Tibial nerve (tissue), 4 donors: Measurements from ENCODE around the gene TBC1D22B.

Experiments used
- EP300 ChIP-seq, 2 donors: sonication (generic); formaldehyde crosslinking; IDR thresholded peaks; one replicate each; pipeline ENCODE4 v1.6.1; 2017; ENCODE audit warnings: antibody characterized with exemption in 2 of 2, mild to moderate bottlenecking in 1 of 2
- POLR2A ChIP-seq, 2 donors: fragments of 450-650 bp; IDR thresholded peaks; one replicate each; pipeline ENCODE4 v1.6.1; 2017; ENCODE audit warnings: antibody characterized with exemption in 2 of 2, mild to moderate bottlenecking in 2 of 2, moderate library complexity in 2 of 2
- TF ChIP-seq, protein P1 (sequence below), 5 experiments: fragments of 200-600 bp in 3 of 5; fragments of 450-650 bp in 2 of 5; sonication (generic) in 3 of 5; IDR thresholded peaks; one replicate each; pipeline ENCODE4 v1.5.1; 2016 to 2019; ENCODE audit warnings: antibody characterized with exemption in 5 of 5, mild to moderate bottlenecking in 3 of 5, moderate library complexity in 2 of 5

DNA sequence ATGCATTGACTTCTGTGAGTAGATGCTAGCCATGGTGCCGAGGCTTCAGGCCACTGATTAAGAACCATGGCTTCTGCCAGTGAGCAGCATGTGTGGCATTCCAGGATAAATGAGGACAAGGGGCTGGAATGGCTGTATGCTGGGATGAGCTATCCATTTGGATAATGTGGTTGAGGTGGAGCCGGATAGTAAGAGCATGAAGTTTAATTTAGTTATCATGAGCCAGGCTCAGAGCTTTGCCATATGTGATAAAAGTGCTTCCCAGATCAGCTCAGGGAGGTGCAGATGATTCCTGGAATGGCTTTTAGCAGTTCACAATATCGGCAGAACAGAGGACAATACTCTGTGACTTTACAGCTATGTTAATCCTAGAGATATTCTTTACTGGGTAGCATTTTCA lies 61.6 kb downstream of the TBC1D22B start:
- TF ChIP-seq POLR2A (IDR thresholded peaks at IDR 0.05) (no peak), EP300 (IDR thresholded peaks at IDR 0.05) (no peak)
- TF ChIP-seq, protein P1, sequence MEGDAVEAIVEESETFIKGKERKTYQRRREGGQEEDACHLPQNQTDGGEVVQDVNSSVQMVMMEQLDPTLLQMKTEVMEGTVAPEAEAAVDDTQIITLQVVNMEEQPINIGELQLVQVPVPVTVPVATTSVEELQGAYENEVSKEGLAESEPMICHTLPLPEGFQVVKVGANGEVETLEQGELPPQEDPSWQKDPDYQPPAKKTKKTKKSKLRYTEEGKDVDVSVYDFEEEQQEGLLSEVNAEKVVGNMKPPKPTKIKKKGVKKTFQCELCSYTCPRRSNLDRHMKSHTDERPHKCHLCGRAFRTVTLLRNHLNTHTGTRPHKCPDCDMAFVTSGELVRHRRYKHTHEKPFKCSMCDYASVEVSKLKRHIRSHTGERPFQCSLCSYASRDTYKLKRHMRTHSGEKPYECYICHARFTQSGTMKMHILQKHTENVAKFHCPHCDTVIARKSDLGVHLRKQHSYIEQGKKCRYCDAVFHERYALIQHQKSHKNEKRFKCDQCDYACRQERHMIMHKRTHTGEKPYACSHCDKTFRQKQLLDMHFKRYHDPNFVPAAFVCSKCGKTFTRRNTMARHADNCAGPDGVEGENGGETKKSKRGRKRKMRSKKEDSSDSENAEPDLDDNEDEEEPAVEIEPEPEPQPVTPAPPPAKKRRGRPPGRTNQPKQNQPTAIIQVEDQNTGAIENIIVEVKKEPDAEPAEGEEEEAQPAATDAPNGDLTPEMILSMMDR (IDR thresholded peaks at IDR 0.05): no peak
